NCI-H748 (cell line): ENCODE results near the gene DPH2.

Source experiments
- DNase-seq: peaks from one replicate; lab custom pipeline; 2025; ENCODE audit not compliant: unreplicated experiment; lab: John Stamatoyannopoulos, UW

DPH2 gene

DNA sequence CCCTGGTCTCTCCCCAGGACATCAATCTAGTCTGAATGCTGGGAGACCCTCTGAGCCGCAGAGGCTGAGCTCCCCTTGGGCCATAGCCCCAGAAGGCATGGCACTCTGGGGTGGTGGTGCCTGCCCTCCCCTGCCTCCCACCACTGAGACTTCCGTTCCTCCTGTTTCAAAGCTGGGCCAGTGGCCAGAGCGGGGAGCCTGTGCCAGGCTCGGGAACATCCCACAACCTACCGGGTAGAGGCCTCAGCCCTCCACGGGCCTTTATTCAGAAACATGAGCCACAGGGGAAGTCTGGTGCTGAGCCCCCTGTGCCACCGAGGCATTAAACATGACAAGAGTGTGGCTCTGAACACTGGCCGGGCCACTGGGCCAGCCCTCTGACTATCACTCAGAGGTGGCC is 29.6 kb downstream of the DPH2 start:
- no peak for DNase-seq

- DNase-seq: no peak
These were observed 30.4 kb downstream of the DPH2 start for GRCh38 chr1:44000122-44000665.

- DNase-seq: no peak
These were observed 32.4 kb downstream of the DPH2 start for GRCh38 chr1:44002165-44002564.

DNA sequence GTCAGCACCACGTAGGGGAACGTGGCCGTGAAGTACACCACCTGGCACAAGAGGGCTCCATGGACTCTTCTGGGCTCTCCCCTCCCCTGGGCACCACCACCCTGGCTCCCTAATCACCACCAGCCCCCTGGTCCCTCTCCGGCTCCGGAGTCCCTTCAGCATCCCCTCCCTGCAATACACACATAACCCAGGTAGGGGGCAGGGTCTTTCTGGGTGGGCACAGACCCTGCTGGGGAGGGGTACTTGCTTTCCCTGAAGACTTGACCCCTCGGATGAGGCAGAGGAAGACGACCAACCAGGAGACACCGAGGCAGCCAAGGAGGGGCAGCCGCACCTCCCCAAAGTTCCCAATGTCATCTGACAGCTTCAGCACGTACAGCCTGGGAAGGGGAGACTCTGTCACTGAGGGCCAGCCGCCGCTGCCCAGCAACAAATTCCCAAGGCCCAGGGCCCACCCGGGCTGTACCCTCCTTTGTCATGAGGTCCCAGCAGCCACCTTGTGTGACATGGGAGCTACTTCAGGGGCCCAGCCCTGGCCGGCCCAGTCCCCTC is 32.9 kb downstream of the DPH2 start:
- no peak for DNase-seq

GRCh38 chr1:44008259-44008658 is 38.4 kb downstream of the DPH2 start:
- no peak for DNase-seq

- DNase-seq: no peak
These were observed 41.2 kb downstream of the DPH2 start for GRCh38 chr1:44010935-44011471.

- no peak for DNase-seq
These were observed 42.6 kb downstream of the DPH2 start for GRCh38 chr1:44012404-44012803.

GRCh38 chr1:44012941-44013609 is 43.3 kb downstream of the DPH2 start:
- DNase-seq: no peak

DNA sequence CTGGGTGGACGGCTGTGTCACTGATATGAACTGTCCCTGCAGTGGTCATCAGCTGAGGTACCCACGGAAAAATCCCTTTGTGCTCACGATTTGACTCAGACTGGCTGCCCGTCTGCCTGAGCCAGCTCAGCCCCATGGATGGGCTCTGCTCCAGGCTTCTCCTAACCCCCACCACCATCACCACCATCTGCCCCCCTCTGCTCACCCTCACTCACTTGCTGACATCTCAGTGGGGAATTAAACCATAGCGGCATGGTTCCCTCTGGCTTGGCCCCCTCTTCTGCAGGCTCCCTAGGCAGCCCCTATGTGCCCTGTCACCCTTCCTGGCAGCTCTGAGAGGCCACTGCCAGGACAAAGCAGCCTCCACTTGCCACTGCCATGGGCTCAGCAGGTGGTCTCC is 44.1 kb downstream of the DPH2 start:
- no peak for DNase-seq

DNA sequence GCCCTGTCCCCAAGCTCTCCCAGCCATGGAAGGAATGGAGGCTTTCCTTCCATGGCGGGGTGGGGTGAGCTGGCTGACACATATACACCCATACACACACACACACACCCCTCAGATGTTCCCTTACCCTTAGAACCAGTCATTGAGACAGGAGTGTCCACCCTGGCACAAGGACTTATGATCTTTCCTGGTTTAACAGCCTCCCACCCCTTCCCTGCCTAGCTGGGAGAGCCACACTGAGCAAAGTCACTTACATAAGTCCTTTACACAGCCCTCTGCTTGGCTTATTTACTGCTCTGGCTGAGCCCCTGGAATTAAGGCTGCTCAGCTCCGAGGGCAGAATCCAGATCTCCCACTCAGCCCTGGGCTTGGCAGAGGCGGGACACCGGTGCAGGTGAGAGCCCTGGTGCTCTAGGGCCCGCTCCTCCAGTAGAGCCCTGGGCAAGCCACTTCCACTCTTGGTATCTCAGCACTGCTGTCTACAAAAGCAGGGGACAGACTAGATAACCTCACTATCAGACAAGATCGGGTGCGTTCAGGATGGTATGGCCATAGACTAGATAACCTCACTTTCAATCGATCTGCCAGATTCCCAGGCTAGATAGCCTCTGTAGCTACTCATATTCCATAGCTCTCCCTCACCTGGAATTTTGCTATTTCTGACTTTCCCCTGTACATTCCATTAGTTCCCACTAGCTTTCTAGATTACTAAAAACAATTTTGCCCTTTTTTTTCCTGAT is 44.7 kb downstream of the DPH2 start:
- DNase-seq: no peak

- DNase-seq: no peak
These were observed 45.4 kb downstream of the DPH2 start for GRCh38 chr1:44015206-44015605.

GRCh38 chr1:44016041-44016889 is 46.5 kb downstream of the DPH2 start:
- DNase-seq: no peak

DNA sequence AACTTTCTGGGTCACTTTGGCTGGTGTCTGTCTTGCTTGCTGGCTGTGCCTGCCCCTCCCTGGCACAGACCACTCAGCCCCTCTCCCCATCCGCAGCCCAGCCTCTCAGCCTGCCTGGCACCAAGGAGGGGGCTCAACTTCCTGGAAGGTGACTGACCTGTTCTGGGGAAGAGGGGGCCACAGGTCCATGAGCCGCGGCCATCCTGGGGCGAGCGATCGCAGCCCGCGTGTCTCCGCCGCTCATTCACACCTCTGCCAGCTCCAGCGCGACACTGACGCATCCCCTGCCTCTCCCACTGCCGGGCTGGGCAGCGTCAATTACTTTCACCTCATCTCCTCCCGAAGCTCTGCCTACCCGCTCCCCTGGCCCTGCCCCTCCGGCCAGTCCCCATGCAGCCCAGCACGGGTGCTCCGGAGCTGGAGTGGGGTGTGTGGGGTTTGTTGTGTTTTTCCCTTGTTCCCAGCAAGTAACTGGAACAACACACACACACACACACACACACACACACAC is 47.1 kb downstream of the DPH2 start:
- no peak for DNase-seq

GRCh38 chr1:44019466-44019948 is 49.7 kb downstream of the DPH2 start:
- DNase-seq: no peak

GRCh38 chr1:44020464-44020863 is 50.7 kb downstream of the DPH2 start:
- DNase-seq: no peak

DNA sequence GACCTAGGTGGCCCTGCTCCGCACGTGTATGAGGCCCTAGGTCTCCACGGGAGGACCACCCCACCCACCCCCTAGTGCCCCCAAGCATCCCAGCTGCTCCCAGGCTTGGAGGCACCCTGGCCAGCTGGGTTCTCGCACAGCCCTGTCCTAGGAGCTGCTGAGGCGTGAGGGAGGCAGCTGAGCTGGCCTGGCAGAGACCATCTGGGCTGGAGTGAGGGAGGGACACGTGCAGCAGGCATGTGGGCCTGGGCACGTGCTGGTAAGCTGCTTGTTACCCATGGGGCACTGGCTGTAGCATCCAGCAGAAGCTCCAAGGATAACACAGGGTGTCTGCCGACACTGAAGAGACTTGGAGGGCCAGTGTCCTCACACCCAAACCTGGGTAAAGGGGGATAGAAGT is 51.3 kb downstream of the DPH2 start:
- no peak for DNase-seq

DNA sequence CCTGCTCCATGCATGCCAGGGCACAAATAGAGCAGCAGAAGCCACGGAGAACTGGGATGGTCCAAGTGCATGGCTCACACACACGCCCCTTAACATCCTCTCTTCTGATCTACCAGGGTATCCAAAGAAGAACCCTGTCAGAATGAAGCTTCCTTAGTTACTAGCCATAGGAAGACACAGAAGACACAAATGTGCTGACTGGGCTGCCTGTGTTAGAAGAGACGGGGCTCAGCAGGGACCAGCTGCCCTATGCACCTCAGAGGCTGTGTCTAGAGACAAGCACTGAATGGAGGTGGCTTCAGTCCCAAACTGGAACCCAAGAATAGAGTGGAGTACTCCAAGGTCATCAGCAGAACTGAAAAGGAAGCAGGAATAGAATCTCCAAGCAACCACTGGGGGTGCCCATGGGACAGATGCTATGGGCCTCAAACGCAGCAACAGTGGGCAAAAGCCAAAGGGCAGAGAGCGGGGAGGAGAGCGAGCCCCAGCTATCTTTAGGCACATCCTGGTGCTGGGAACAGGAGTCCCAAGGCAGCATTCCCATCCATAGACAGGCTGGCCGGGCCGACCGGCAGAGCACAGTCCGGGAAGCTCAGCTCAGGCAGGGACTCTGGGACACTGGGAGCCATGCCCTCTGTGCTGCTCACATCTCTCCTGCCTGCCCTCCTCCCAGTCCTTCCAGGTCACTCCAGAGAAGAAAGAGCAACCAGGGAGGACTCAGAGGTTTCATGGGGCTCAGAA is 51.9 kb downstream of the DPH2 start:
- no peak for DNase-seq
